PC-9 (cell line): Measurements from ENCODE around the gene RAB3C.

Experiments
- EZH2 ChIP-seq: fragments of 200-600 bp; sonication (generic); IDR thresholded peaks from 2 replicates; pipeline ENCODE4 v1.8.0; 2017; ENCODE audit warnings: antibody characterized with exemption, low read depth
- TF ChIP-seq, protein P1 (sequence below): fragments of 200-600 bp; sonication (generic); conservative IDR thresholded peaks from 2 replicates; pipeline ENCODE4 v1.6.1; 2017; ENCODE audit warnings: mixed run types, antibody characterized with exemption, mild to moderate bottlenecking, moderate library complexity

DNA sequence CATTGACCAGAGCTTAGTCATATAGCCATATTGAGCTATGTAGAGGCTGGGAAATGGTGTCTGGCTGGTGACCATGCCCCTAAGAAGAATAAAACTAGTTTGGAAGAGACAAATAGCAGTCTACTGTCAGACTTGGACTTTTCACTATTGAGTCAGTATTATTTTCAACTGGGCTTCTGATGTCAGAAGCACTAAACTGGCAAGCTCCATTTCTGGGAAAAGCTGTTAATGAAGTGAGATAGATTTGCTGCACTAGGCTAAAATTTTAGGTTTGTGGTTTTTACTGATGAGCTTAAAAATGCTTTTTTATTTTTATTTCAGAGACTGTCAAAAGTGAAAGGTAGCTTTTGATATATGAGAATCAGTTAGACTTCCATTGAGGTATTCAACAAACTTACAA, 220.2 kb downstream of the RAB3C start:
- TF ChIP-seq EZH2: no peak
- TF ChIP-seq, protein P1, sequence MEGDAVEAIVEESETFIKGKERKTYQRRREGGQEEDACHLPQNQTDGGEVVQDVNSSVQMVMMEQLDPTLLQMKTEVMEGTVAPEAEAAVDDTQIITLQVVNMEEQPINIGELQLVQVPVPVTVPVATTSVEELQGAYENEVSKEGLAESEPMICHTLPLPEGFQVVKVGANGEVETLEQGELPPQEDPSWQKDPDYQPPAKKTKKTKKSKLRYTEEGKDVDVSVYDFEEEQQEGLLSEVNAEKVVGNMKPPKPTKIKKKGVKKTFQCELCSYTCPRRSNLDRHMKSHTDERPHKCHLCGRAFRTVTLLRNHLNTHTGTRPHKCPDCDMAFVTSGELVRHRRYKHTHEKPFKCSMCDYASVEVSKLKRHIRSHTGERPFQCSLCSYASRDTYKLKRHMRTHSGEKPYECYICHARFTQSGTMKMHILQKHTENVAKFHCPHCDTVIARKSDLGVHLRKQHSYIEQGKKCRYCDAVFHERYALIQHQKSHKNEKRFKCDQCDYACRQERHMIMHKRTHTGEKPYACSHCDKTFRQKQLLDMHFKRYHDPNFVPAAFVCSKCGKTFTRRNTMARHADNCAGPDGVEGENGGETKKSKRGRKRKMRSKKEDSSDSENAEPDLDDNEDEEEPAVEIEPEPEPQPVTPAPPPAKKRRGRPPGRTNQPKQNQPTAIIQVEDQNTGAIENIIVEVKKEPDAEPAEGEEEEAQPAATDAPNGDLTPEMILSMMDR: no peak
